Hepatocyte (in vitro differentiated cells): ENCODE results near the gene TRRAP. TPM values are rescaled to one million over a fixed set of nuclear protein-coding genes. Genes with fewer than 3 reads are reported as not detected.

Experiments
- DNase-seq: peaks from one replicate; pipeline ENCODE4 v3.0.0-alpha.2; 2016; ENCODE audit warnings: low spot score
- H2AFZ ChIP-seq: fragments of 200-600 bp; sonication (generic); 2 replicates; pipeline ENCODE4 v1.6.0; 2016; ENCODE audit warnings: antibody characterized with exemption, mild to moderate bottlenecking
- H3K27ac ChIP-seq: fragments of 200-600 bp; sonication (generic); 2 replicates; pipeline ENCODE4 v1.5.1; 2016; ENCODE audit warnings: mild to moderate bottlenecking
- H3K27me3 ChIP-seq: fragments of 200-600 bp; sonication (generic); 2 replicates; pipeline ENCODE4 v1.6.1; 2016
- H3K36me3 ChIP-seq: fragments of 200-600 bp; sonication (generic); replicated peaks from 2 replicates; pipeline ENCODE4 v1.5.1; 2016; ENCODE audit warnings: low read depth; ENCODE audit not compliant: insufficient read depth
- H3K4me1 ChIP-seq: fragments of 200-600 bp; sonication (generic); 2 replicates; pipeline ENCODE4 v1.5.1; 2016; ENCODE audit warnings: mild to moderate bottlenecking, moderate library complexity; ENCODE audit not compliant: insufficient read depth
- H3K4me2 ChIP-seq: fragments of 200-600 bp; sonication (generic); 2 replicates; pipeline ENCODE4 v1.6.0; 2016
- H3K4me3 ChIP-seq: fragments of 200-600 bp; sonication (generic); 2 replicates; pipeline ENCODE4 v1.5.1; 2016; ENCODE audit warnings: mild to moderate bottlenecking
- H3K79me2 ChIP-seq: fragments of 200-600 bp; sonication (generic); 2 replicates; pipeline ENCODE4 v1.6.0; 2017; ENCODE audit warnings: mild to moderate bottlenecking
- H3K9me2 ChIP-seq: fragments of 200-600 bp; sonication (generic); replicated peaks from 2 replicates; pipeline ENCODE4 v1.6.0; 2017; ENCODE audit warnings: mild to moderate bottlenecking; ENCODE audit not compliant: insufficient read depth
- H3K9me3 ChIP-seq: fragments of 200-600 bp; sonication (generic); 2 replicates; pipeline ENCODE4 v1.5.1; 2016; ENCODE audit warnings: low read depth, mild to moderate bottlenecking
- H4K20me1 ChIP-seq: fragments of 200-600 bp; sonication (generic); 2 replicates; pipeline ENCODE4 v1.6.0; 2016; ENCODE audit warnings: mild to moderate bottlenecking; ENCODE audit not compliant: insufficient read depth, poor library complexity, severe bottlenecking
- EZH2 ChIP-seq: fragments of 200-600 bp; sonication (generic); IDR thresholded peaks from 2 replicates; pipeline ENCODE4 v1.6.1; 2016; ENCODE audit warnings: antibody characterized with exemption, mild to moderate bottlenecking, borderline replicate concordance
- EZH2phosphoT487 ChIP-seq: fragments of 200-600 bp; sonication (generic); IDR thresholded peaks from one replicate; pipeline ENCODE4 v1.6.1; 2018; ENCODE audit warnings: antibody characterized with exemption, mild to moderate bottlenecking, low read depth, moderate library complexity; ENCODE audit not compliant: unreplicated experiment, severe bottlenecking
- WGBS: methylation state at CpG from one replicate; pipeline ENCODE4 v1.1.6; 2016; ENCODE audit warnings: low lambda C conversion rate; ENCODE audit errors: missing lambda C conversion rate; 5-methylcytosine and 5-hydroxymethylcytosine counted together
- polyA plus RNA-seq: library from polyadenylated mRNA; unstranded; fragments of >200 nt; fragmentation: Nextera tagmentation; extraction: Ambion mirVana; gene quantifications from 2 replicates; pipeline ENCODE4 v1.2.1, GENCODE V29; 2016
- total RNA-seq: library from RNA; depleted of rRNA; stranded (reverse); fragments of >200 nt; gene quantifications from 2 replicates; pipeline ENCODE4 v1.2.3, GENCODE V29; 2014
- TF ChIP-seq, protein P1 (sequence below): fragments of 200-600 bp; sonication (generic); IDR thresholded peaks from 2 replicates; pipeline ENCODE4 v1.5.1; 2016; ENCODE audit warnings: antibody characterized with exemption, mild to moderate bottlenecking; ENCODE audit not compliant: poor library complexity

The TRRAP gene
- total and polyA plus RNA-seq, 2 experiments from 2014 or later: 6.1 to 25.1 TPM

DNA sequence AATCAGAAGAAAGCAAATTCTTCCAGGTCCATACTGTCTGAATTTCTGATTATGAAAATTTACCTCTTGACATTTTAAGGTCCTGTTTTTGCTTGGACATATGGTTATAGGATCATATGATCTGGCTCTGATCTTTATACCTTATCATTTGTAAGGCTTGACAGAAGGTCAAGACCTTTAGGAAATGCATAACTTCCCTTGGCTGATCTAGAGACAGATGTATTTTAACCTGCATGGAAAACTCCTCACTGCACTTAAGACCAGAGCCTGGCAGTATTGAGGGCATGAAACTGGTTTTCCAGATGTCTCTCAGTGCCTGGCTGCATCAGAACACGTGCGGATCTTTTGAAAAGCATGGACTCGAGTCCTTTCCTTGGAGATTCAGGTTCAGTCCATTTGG is 55.9 kb downstream of the TRRAP start:
- Histone ChIP-seq H3K4me1 (no peaks in the 10 kb centered on the region), H3K9me3 (no peaks in the 10 kb centered on the region), H3K4me3 (no peak overlapping the region), H4K20me1 (no peaks in the 10 kb centered on the region), H3K4me2 (no peak overlapping the region), H3K27me3 (no peaks in the 10 kb centered on the region), H3K9me2 (no peaks in the 10 kb centered on the region), H2AFZ (no peak overlapping the region), H3K27ac (no peak overlapping the region), H3K36me3 (peaks cover 4% of the 10 kb centered on the region), H3K79me2 (no peaks in the 10 kb centered on the region)
- DNase-seq: no peak
- 98% methylated on average over 3 of the region's 3 CpGs for WGBS
- TF ChIP-seq, protein P1, sequence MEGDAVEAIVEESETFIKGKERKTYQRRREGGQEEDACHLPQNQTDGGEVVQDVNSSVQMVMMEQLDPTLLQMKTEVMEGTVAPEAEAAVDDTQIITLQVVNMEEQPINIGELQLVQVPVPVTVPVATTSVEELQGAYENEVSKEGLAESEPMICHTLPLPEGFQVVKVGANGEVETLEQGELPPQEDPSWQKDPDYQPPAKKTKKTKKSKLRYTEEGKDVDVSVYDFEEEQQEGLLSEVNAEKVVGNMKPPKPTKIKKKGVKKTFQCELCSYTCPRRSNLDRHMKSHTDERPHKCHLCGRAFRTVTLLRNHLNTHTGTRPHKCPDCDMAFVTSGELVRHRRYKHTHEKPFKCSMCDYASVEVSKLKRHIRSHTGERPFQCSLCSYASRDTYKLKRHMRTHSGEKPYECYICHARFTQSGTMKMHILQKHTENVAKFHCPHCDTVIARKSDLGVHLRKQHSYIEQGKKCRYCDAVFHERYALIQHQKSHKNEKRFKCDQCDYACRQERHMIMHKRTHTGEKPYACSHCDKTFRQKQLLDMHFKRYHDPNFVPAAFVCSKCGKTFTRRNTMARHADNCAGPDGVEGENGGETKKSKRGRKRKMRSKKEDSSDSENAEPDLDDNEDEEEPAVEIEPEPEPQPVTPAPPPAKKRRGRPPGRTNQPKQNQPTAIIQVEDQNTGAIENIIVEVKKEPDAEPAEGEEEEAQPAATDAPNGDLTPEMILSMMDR: no peak
- no peak for TF ChIP-seq EZH2phosphoT487
- TF ChIP-seq EZH2: no peak

DNA sequence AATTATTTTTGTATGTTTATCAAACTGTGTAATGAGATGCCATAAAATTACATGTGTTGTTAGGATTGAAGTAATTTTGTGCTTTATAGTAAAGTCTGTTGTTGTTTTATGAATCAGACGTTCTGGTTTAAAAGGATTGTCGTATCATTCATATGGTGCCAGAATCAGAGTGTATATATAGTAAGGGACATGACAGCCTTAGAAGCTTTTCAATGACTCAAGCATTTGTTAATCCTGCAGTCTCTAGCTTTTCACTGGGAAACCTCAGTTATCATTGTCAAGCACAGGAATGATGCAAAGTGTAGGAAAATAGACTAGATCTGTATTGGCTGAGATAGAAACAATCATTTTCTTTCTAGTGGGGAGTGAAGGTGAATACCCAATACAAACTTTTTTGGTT is 57.5 kb downstream of the TRRAP start:
- Histone ChIP-seq H3K79me2 (no peaks in the 10 kb centered on the region), H3K9me3 (no peaks in the 10 kb centered on the region), H2AFZ (no peak overlapping the region), H3K4me3 (no peak overlapping the region), H3K9me2 (no peaks in the 10 kb centered on the region), H3K4me1 (no peaks in the 10 kb centered on the region), H3K27ac (no peak overlapping the region), H4K20me1 (no peaks in the 10 kb centered on the region), H3K36me3 (peaks cover 4% of the 10 kb centered on the region), H3K4me2 (no peak overlapping the region), H3K27me3 (no peaks in the 10 kb centered on the region)
- no peak for DNase-seq
- TF ChIP-seq, protein P1: no peak
- TF ChIP-seq EZH2phosphoT487: no peak
- no peak for TF ChIP-seq EZH2
- WGBS: 84% methylated on average over 2 of the region's 2 CpGs

DNA sequence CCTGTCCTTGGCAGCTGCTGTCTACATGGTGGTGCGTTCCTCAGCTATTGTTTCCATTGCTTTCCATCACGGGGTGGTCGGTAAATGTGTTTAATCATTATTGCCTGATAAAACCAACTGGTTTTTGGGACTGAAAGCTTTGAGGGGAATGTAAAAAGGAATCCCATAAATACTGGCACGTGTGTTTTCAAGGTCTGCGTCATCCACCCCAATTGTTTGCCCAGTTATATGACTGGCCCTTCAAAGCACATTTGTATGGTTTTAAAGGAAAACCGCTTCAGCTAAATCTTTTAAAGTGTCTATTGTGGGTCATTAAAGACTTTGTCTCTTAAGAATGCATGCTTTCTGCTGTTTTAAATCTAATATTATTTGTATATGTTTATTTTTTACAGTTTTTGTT is 65.0 kb downstream of the TRRAP start:
- Histone ChIP-seq H2AFZ (no peak overlapping the region), H3K4me2 (no peak overlapping the region), H4K20me1 (no peaks in the 10 kb centered on the region), H3K79me2 (peaks cover 4% of the 10 kb centered on the region), H3K4me1 (no peaks in the 10 kb centered on the region), H3K36me3 (no peaks in the 10 kb centered on the region), H3K9me2 (no peaks in the 10 kb centered on the region), H3K4me3 (no peak overlapping the region), H3K9me3 (no peaks in the 10 kb centered on the region), H3K27ac (no peak overlapping the region), H3K27me3 (no peaks in the 10 kb centered on the region)
- 74% methylated on average over 6 of the region's 6 CpGs for WGBS
- no peak for TF ChIP-seq EZH2
- TF ChIP-seq, protein P1: no peak
- no peak for TF ChIP-seq EZH2phosphoT487
- no peak for DNase-seq

DNA sequence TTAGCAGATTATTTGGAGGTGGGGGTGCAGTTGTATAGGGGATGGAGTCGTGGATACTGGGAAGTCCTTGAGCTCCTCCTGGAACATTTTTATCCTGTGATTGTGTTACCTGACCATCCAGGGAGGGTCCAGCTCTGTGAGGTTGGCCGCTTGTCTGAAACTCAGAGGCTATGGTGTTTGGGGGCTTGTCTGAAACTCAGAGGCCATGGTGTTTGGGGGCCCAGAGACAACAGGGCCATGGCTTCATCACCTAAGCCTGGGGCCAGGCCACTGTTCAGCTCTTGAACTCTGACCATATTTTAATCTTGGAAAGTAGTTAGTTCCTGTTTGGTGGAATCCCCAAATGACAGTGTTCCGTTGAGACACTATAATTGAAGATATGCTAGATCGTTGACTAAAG is 66.1 kb downstream of the TRRAP start:
- Histone ChIP-seq H3K36me3 (no peaks in the 10 kb centered on the region), H3K4me1 (no peaks in the 10 kb centered on the region), H3K79me2 (peaks cover 4% of the 10 kb centered on the region), H3K27ac (no peak overlapping the region), H4K20me1 (no peaks in the 10 kb centered on the region), H3K27me3 (no peaks in the 10 kb centered on the region), H3K4me3 (no peak overlapping the region), H3K4me2 (no peak overlapping the region), H3K9me2 (no peaks in the 10 kb centered on the region), H2AFZ (no peak overlapping the region), H3K9me3 (no peaks in the 10 kb centered on the region)
- 94% methylated on average over 4 of the region's 4 CpGs for WGBS
- no peak for DNase-seq
- TF ChIP-seq EZH2phosphoT487 (no peak), EZH2 (no peak)
- TF ChIP-seq, protein P1: no peak
